Renal cortical epithelial cell (primary cell): Measurements from ENCODE around the gene CNTNAP2. TPM values are rescaled to one million over a fixed set of nuclear protein-coding genes. Genes with fewer than 3 reads are reported as not detected.

Experiments
- DNase-seq: peaks from one replicate; pipeline ENCODE4 v3.0.0-alpha.2; 2011; ENCODE audit warnings: low read depth
- total RNA-seq: library from RNA; depleted of rRNA; stranded (reverse); fragments of >200 nt; gene quantifications from 2 replicates; pipeline ENCODE4 v1.2.3, GENCODE V29; 2014

The CNTNAP2 gene
- 0.25 and 12.9 TPM in 2 replicates for total RNA-seq

- DNase-seq, result no peak
These were observed at the start of gene CNTNAP2 for GRCh38 chr7:146116521-146117222. TSS of gene CNTNAP2 (plus strand) at chr7:146116801. CDS start at chr7:146116877, 76 bp downstream.

- no peak for DNase-seq
These were observed 48.7 kb upstream of the CNTNAP2 start for GRCh38 chr7:146067880-146068279.

- DNase-seq, result no peak
These were observed 42.3 kb upstream of the CNTNAP2 start for GRCh38 chr7:146074195-146074765.

GRCh38 chr7:146076344-146076743, 40.3 kb upstream of the CNTNAP2 start:
- no peak for DNase-seq

- DNase-seq, result no peak
These were observed 32.5 kb upstream of the CNTNAP2 start for GRCh38 chr7:146084086-146084485.

- peak; percentile 46 for DNase-seq
These were observed 26.5 kb upstream of the CNTNAP2 start for GRCh38 chr7:146090023-146090645.

DNA sequence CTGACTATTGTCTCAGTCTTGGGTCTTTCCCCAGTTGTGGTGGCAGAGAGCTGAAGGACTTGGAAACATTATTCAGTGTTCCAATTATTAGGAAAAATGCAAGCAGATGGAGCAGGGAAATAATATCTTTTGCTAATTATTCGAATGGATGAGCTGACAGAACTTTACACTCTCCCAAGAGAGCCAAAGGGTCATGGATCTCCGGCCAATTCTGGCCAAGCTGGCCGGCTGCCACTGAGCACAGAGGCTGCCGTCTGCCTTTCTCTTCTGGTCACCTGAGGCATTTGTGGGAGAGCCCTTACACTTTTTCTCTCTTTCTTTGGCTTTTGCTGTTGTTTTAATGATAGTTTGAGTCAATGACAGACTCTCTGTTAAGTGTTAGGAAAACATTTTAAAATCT, 22.2 kb upstream of the CNTNAP2 start:
- no peak for DNase-seq

DNA sequence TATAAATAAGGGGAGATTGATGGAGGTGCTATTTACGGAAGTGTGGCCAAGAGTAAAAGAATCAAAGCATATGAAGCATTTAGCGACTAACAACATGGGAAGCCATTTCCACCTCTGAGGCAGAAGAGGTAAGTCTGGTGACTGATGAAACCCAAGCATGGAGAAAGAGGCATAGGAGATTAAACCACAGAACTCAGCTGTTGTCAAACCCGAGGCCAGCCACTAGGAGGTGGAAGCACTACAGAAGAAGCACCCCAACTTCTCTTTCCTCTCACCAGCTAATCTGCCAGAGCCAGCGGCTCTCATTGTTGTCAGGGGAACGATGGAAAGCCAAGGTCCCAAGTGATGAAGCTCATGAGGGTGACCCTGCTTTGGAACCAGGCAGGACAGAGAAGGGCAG, 19.6 kb upstream of the CNTNAP2 start:
- no peak for DNase-seq

DNA sequence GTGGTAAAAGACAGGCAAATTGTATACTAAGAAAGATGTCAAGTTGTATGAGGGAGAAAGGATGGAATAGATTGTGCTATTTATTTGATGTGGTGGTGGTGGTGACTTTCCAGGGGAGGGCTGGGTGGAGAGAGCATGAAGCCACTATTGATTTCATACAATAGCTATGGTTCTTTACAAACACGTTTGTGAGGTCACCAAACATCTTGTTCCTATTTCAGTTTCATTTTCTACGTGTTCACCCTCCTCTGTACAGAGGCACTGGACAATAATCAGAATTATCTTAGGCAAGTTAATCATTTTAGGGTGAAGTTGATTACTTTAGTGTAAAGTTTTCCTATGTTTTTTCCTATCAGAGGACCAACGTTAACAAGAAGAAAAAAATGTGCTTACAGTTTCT, 10.3 kb upstream of the CNTNAP2 start:
- no peak for DNase-seq

- no peak for DNase-seq
These were observed 3.8 kb upstream of the CNTNAP2 start for GRCh38 chr7:146112755-146113154.

DNA sequence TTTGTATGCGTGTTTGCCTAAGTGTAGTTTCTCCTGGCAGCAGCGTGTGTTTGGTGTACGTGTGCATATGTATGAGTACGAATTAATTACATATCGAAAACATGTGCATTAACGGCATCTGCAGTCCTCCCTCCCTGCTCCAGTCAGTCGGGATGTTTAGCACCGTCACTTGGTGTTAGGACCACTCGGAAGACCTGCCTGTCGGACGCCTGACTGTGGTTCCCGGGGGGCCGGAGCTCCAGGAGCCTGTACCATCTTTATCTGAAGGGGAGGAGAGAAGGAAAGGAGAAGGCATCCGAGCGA, 1.1 kb upstream of the CNTNAP2 start:
- DNase-seq, result no peak

DNA sequence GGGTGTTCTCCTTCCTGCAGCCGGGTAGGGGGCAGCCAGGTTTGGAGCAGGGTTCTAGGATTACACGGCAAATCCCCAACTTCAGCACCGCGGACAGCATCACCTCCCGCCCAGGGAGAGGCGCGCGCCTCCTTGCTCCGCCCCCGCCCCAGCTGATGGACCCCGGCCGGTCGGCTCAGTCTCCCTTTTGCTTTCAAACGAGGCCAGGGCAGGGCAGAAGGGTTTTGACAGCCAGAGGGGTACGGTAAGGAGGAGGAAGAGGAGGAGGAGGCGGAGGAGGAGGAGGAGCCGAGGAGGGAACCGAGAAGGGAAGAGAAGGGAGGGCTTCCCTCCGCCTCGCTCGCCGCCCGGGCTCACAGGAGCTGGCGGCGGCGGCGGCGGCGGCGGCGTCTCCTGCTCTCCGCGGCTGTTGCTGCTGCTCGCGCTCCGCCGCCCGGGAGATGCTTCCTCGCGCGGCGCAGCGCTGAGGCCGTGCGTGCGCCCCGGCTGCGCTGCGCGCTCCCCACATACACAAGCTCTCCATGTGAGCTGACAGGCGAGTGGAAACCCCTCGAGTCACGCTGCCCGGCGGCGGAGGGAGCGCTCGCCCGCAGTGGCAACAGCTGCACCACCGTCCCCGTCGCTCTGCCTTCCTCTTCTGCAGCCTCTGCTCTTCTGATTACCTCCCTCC, 615 bp upstream of the CNTNAP2 start:
- DNase-seq, result peak; percentile 7

- no peak for DNase-seq
These were observed 975 bp downstream of the CNTNAP2 start for GRCh38 chr7:146117576-146117975.

DNA sequence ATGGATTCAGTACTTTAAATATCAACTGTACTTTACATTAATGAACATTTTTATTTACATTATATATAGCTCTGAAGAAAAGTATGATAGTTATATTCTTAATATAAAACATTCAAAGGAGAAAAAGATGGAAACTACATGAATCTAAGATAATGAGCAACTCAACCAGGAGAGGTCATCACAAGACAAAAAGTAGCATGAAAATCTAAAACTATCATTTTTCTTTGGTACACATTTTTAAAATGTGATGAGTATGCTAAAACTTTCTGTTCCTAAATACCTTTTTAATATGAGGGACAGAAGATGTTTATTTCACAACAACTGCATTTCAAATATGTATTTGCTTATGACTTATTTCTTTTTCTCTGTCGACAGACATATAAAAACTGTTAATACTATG, 2.4 kb downstream of the CNTNAP2 start:
- no peak for DNase-seq

- no peak for DNase-seq
These were observed 7.1 kb downstream of the CNTNAP2 start for GRCh38 chr7:146123715-146124114.

DNA sequence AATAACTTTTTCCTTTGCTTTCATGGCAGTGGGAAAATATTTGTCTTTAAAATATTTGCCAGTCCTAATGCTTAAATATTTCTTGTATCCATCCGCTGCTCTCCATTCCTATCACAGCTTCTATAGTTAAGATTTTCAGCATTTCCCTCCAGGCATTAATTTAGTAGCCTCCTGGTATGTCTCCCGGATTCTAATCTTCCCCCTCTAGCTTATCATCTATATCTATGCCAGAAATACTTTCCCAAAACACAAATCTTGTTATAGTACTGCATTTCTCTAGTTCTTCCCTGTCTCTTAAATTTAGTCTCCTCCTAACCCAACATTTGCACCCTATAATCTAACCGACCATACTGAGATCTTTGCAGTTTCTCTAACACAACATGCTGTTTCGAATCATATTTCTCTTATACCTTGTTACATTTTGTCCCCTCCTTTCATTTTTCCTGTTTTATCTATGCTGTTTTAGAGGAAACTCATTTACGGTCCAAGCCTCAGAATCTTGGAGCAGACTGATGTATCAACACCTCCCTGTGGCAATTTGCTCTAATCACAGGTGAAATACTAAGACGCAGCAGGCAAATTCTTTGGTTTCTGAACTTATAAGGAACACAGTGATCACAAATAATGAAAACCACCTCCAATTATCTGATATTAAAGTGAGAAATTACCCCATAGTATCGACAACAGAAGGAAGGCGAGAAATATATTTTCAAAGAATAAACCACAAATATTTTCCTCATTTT, 10.3 kb downstream of the CNTNAP2 start:
- DNase-seq, result no peak

GRCh38 chr7:146129296-146129695, 12.7 kb downstream of the CNTNAP2 start:
- no peak for DNase-seq

GRCh38 chr7:146129997-146130396, 13.4 kb downstream of the CNTNAP2 start:
- DNase-seq, result no peak

DNA sequence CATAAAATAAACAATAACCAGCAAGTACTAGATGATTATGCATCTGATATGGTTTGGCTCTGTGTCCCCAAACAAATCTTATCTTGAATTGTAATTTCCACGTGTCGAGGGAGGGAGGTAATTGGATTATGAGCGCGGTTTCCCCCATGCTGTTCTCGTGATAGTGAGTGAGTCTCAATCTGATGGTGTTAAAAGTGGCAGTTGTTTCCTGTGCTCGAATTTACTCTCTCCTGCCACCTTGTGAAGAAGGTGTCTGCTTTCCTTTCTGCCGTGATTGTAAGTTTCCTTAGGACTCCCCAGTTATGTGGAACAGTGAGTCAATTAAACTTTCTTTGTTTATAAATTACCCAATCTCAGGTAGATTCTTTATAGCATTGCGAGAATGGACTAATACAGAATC, 15.1 kb downstream of the CNTNAP2 start:
- no peak for DNase-seq

GRCh38 chr7:146136357-146136875, 19.8 kb downstream of the CNTNAP2 start:
- DNase-seq, result no peak

GRCh38 chr7:146138926-146139325, 22.3 kb downstream of the CNTNAP2 start:
- DNase-seq, result no peak
